SK-N-MC (cell line): Measurements from ENCODE around the gene HEPN1.

ENCODE experiments used
- DNase-seq: peaks from one replicate; pipeline ENCODE4 v3.0.0-alpha.2; 2011; ENCODE audit warnings: low read depth, low spot score
- H3K27ac ChIP-seq: fragments of 200-600 bp; sonication (generic); 2 replicates; pipeline ENCODE4 v1.5.1; 2016; ENCODE audit warnings: mixed run types
- H3K36me3 ChIP-seq: fragments of 200-600 bp; sonication (generic); 2 replicates; pipeline ENCODE4 v1.6.1; 2017; ENCODE audit warnings: antibody characterized with exemption, low read length, mixed read lengths; ENCODE audit not compliant: insufficient read depth
- H3K4me3 ChIP-seq: fragments of 200-600 bp; sonication (generic); 2 replicates; pipeline ENCODE4 v1.5.1; 2016
- H3K9ac ChIP-seq: fragments of 200-600 bp; sonication (generic); 2 replicates; pipeline ENCODE4 v1.8.0; 2017; ENCODE audit warnings: mixed run types, mixed read lengths; ENCODE audit not compliant: insufficient read length
- H3K9me3 ChIP-seq: fragments of 200-600 bp; sonication (generic); 2 replicates; pipeline ENCODE4 v1.6.1; 2017; ENCODE audit warnings: low read depth, mild to moderate bottlenecking, antibody characterized with exemption, low read length, moderate library complexity, mixed read lengths
- EZH2 ChIP-seq: fragments of 200-600 bp; sonication (generic); IDR thresholded peaks from one replicate; pipeline ENCODE4 v1.6.1; 2017; ENCODE audit warnings: antibody characterized with exemption
- FOXP2 ChIP-seq: optimal IDR thresholded peaks from 2 replicates; pipeline ENCODE3; 2011; ENCODE audit warnings: mild to moderate bottlenecking, moderate library complexity; ENCODE audit not compliant: insufficient read depth; ENCODE audit errors: extremely low read length, control extremely low read depth
- POLR2AphosphoS5 ChIP-seq: IDR thresholded peaks from 2 replicates; pipeline ENCODE4 v1.6.1; 2012; ENCODE audit warnings: mild to moderate bottlenecking, low read depth, low read length, borderline replicate concordance

Gene HEPN1

GRCh38 chr11:124890683-124891372 is 28.2 kb upstream of the HEPN1 start:
- Histone ChIP-seq H3K4me3 (no peak overlapping the region), H3K9ac (no peak overlapping the region), H3K9me3 (no peaks in the 10 kb centered on the region), H3K36me3 (no peaks in the 10 kb centered on the region), H3K27ac (no peak overlapping the region)
- TF ChIP-seq EZH2 (no peak), POLR2AphosphoS5 (no peak), FOXP2 (no peak)
- DNase-seq: no peak

- no peaks in the 10 kb centered on the region for H3K36me3 ChIP-seq
- no peak for TF ChIP-seq EZH2
- no peak for TF ChIP-seq POLR2AphosphoS5
- TF ChIP-seq FOXP2: no peak
- H3K27ac ChIP-seq: no peak overlapping the region
- H3K9me3 ChIP-seq: no peaks in the 10 kb centered on the region
- H3K9ac ChIP-seq: no peak overlapping the region
- H3K4me3 ChIP-seq: no peak overlapping the region
- DNase-seq: no peak
Measured at GRCh38 chr11:124891373-124891861, 27.6 kb upstream of the HEPN1 start.

GRCh38 chr11:124892146-124892545 is 26.9 kb upstream of the HEPN1 start:
- TF ChIP-seq FOXP2 (no peak), EZH2 (no peak), POLR2AphosphoS5 (no peak)

GRCh38 chr11:124892750-124893454 is 26.1 kb upstream of the HEPN1 start:
- H3K4me3 ChIP-seq: no peak overlapping the region
- H3K36me3 ChIP-seq: no peaks in the 10 kb centered on the region
- no peak for DNase-seq
- H3K27ac ChIP-seq: no peak overlapping the region
- H3K9me3 ChIP-seq: no peaks in the 10 kb centered on the region
- TF ChIP-seq FOXP2: no peak
- no peak overlapping the region for H3K9ac ChIP-seq

More at GRCh38 chr11:124892146-124892545, 26.9 kb upstream of the HEPN1 start:
- DNase-seq: no peak
- Histone ChIP-seq H3K36me3 (no peaks in the 10 kb centered on the region), H3K9me3 (no peaks in the 10 kb centered on the region), H3K27ac (no peak overlapping the region), H3K4me3 (no peak overlapping the region), H3K9ac (no peak overlapping the region)

GRCh38 chr11:124893781-124894401 is 25.2 kb upstream of the HEPN1 start:
- no peak for DNase-seq
- no peaks in the 10 kb centered on the region for H3K9me3 ChIP-seq
- TF ChIP-seq FOXP2 (no peak), POLR2AphosphoS5 (no peak)
- no peak overlapping the region for H3K4me3 ChIP-seq
- no peak overlapping the region for H3K9ac ChIP-seq
- no peak overlapping the region for H3K27ac ChIP-seq
- no peaks in the 10 kb centered on the region for H3K36me3 ChIP-seq

GRCh38 chr11:124894606-124895430 is 24.2 kb upstream of the HEPN1 start:
- H3K36me3 ChIP-seq: no peaks in the 10 kb centered on the region
- H3K9ac ChIP-seq: no peak overlapping the region
- no peak overlapping the region for H3K4me3 ChIP-seq
- no peaks in the 10 kb centered on the region for H3K9me3 ChIP-seq
- TF ChIP-seq EZH2 (no peak), FOXP2 (no peak), POLR2AphosphoS5 (no peak)
- no peak overlapping the region for H3K27ac ChIP-seq
- no peak for DNase-seq

- no peaks in the 10 kb centered on the region for H3K36me3 ChIP-seq
- no peak overlapping the region for H3K27ac ChIP-seq
- no peaks in the 10 kb centered on the region for H3K9me3 ChIP-seq
- no peak overlapping the region for H3K4me3 ChIP-seq
- TF ChIP-seq POLR2AphosphoS5: no peak
- no peak overlapping the region for H3K9ac ChIP-seq
- DNase-seq: no peak
Measured at GRCh38 chr11:124895471-124895971, 23.5 kb upstream of the HEPN1 start.
